Left colon (tissue), 2 donors: ENCODE data around the gene MYH14. TPM values are rescaled to one million over a fixed set of nuclear protein-coding genes. Genes with fewer than 3 reads are reported as not detected.

ENCODE experiments used
- total RNA-seq, 2 donors: library from RNA; stranded (reverse); fragmentation: NEBNext Ultra II Directional; extraction: Animal tissue kit (Norgen Biotek cat#: 25700); gene quantifications; one replicate each; pipeline ENCODE4 v1.2.1, GENCODE V29; 2021
- donor health status: DM: no; HTN: no; CAD: no.
- donor health status: DM: yes; HTN: yes; CAD: no.

MYH14 gene
- total RNA-seq, 2 donors from 2014 or later: 455 to 653 TPM

Other genes with a start within 250 kb of the MYH14 start
- gene SIGLEC11, start 242.4 kb upstream of the MYH14 start, total RNA-seq: under 1 TPM; 0.40 to 0.75 TPM
- 10 to 100 TPM; 48.2 to 55.3 TPM for gene VRK3, start 178.2 kb upstream of the MYH14 start, total RNA-seq
- 1 to 10 TPM; 4.9 to 5.9 TPM for gene ZNF473, start 177.6 kb upstream of the MYH14 start, total RNA-seq
- not detected for gene IZUMO2, start 40.3 kb upstream of the MYH14 start, total RNA-seq
- 1 to 10 TPM in 1 of 2 donors, under 1 TPM in 1; 0.76 to 1.3 TPM for gene KCNC3, start 125.8 kb downstream of the MYH14 start, total RNA-seq
- 1 to 10 TPM in 1 of 2 donors, under 1 TPM in 1; 0.55 to 1.1 TPM for gene NAPSA, start 162.0 kb downstream of the MYH14 start, total RNA-seq
- gene NR1H2, start 172.8 kb downstream of the MYH14 start, total RNA-seq: 10 to 100 TPM; 61.9 to 75.2 TPM
- 10 to 100 TPM; 26.0 to 28.2 TPM for gene POLD1, start 180.7 kb downstream of the MYH14 start, total RNA-seq
- gene SPIB, start 215.3 kb downstream of the MYH14 start, total RNA-seq: 10 to 100 TPM; 48.2 to 93.6 TPM
- gene MYBPC2, start 229.3 kb downstream of the MYH14 start, total RNA-seq: under 1 TPM in 1 of 2 donors, not detected in 1; 0.06 TPM